Measurements from ENCODE around the gene ETFB. TPM values are rescaled to one million over a fixed set of nuclear protein-coding genes. Genes with fewer than 3 reads are reported as not detected.
A peak's percentile ranks its signal among the peaks of the same experiment; 100 is the strongest.

The ETFB gene
- total and polyA plus RNA-seq, 12 donors: 220 to 542 (median 359) TPM

GRCh38 chr19:51386882-51387520 lies 20.8 kb upstream of the ETFB start:
- Histone ChIP-seq H3K9me3 (no peaks in the 10 kb centered on the region), H3K27me3 (peaks cover 0 to 9% (median 0%) of the 10 kb centered on the region in 7 donors), H3K27ac (peak overlapping the region in 1 of 10 donors; percentile 58), H3K4me3 (peak overlapping the region in 1 of 10 donors; percentile 22), H3K4me1 (no peaks in the 10 kb centered on the region), H3K36me3 (no peaks in the 10 kb centered on the region)
- peak in 1 of 8 donors; percentile 11 for ATAC-seq
- DNase-seq: no peak
- WGBS, 2 donors: 90 to 92% methylated on average over 14 of the region's 14 CpGs
- intact Hi-C loops (cut with DNase I): no loop called here
- TF ChIP-seq, protein P1, sequence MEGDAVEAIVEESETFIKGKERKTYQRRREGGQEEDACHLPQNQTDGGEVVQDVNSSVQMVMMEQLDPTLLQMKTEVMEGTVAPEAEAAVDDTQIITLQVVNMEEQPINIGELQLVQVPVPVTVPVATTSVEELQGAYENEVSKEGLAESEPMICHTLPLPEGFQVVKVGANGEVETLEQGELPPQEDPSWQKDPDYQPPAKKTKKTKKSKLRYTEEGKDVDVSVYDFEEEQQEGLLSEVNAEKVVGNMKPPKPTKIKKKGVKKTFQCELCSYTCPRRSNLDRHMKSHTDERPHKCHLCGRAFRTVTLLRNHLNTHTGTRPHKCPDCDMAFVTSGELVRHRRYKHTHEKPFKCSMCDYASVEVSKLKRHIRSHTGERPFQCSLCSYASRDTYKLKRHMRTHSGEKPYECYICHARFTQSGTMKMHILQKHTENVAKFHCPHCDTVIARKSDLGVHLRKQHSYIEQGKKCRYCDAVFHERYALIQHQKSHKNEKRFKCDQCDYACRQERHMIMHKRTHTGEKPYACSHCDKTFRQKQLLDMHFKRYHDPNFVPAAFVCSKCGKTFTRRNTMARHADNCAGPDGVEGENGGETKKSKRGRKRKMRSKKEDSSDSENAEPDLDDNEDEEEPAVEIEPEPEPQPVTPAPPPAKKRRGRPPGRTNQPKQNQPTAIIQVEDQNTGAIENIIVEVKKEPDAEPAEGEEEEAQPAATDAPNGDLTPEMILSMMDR (IDR thresholded peaks at IDR 0.05): no peak

DNA sequence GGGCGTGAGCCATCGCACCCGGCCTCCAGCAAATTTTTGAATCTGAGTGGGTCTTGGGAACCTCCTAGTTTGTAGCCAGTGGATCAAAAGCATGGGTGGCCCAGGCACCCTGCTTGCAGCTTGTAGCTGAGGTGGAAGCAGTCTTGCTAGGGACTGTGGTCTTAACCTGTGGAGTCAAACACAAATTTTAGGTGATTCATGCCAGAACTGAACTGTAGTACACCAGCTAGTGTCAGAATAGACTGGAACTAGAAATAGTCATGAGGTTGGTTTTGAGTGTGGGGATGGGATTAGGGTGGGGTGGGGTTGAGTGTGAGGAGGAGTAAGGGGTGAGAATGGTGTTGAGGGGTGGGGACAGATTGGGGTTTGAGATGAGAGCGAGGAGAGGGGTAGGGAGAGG lies 15.8 kb upstream of the ETFB start:
- 96 to 99% methylated on average over 4 of the region's 4 CpGs for WGBS, 2 donors
- H3K27ac ChIP-seq: no peak overlapping the region
- TF ChIP-seq, protein P1 (IDR thresholded peaks at IDR 0.05): no peak
- ATAC-seq (no peak), DNase-seq (no peak)
- H3K27me3 ChIP-seq: no peaks in the 10 kb centered on the region
- intact Hi-C loops (cut with DNase I): no loop called here
- no peak overlapping the region for H3K4me3 ChIP-seq
- no peaks in the 10 kb centered on the region for H3K4me1 ChIP-seq
- no peaks in the 10 kb centered on the region for H3K36me3 ChIP-seq
- H3K9me3 ChIP-seq: peaks cover 0 to 8% (median 0%) of the 10 kb centered on the region in 11 donors

DNA sequence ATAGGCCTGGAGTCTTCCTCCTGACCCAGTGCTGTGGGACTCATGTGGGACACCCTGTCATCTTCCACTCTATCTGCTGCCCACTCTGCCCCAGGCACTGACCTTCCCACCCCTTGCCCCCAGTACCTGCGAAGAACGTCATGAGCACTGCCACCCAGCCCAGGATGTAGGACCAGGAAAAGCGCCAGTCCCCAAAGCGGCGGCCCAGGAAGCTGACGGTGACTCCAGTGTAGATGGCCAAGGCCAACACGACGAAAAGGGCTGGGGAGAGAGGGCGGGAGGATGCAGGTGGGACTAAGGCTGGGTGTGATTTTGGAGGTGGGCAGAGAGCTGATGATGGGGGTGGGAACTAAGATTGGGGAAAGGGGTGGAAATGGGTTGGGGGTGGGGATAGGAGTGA lies 14.2 kb upstream of the ETFB start:
- 88 to 92% methylated on average over 9 of the region's 9 CpGs for WGBS, 2 donors
- TF ChIP-seq, protein P1 (IDR thresholded peaks at IDR 0.05): no peak
- Histone ChIP-seq H3K27me3 (no peaks in the 10 kb centered on the region), H3K27ac (no peak overlapping the region), H3K4me3 (no peak overlapping the region), H3K4me1 (no peaks in the 10 kb centered on the region), H3K36me3 (no peaks in the 10 kb centered on the region), H3K9me3 (peaks cover 0 to 8% (median 0%) of the 10 kb centered on the region in 11 donors)
- no peak for DNase-seq
- intact Hi-C loops (cut with DNase I): no loop called here
- ATAC-seq: no peak

DNA sequence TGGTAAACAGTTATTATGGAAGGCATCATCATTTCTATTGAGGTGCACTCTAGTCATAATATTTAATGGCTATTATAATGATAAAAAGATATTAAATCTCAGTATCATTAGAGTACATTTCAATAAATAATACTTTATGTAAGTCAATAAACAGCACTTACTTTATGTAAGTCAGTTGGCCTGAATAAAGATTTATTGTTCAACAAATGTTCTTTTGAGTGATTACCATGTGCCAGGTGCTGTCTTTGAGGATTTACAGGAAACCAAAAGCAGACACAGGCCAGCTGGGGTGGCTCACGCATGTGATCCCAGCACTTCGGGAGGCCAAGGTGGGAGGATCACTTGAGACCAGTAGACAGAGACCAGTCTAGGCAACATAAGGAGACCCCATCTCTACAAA lies 11.2 kb upstream of the ETFB start:
- Histone ChIP-seq H3K27ac (no peak overlapping the region), H3K9me3 (peaks cover 0 to 8% (median 0%) of the 10 kb centered on the region in 11 donors), H3K27me3 (no peaks in the 10 kb centered on the region), H3K36me3 (no peaks in the 10 kb centered on the region), H3K4me3 (no peak overlapping the region), H3K4me1 (peaks cover 0 to 17% (median 0%) of the 10 kb centered on the region in 9 donors)
- 76 to 86% methylated on average over 2 of the region's 2 CpGs for WGBS, 2 donors
- TF ChIP-seq, protein P1 (IDR thresholded peaks at IDR 0.05): no peak
- DNase-seq: no peak
- ATAC-seq: no peak
- intact Hi-C loops (cut with DNase I): no loop called here
